Thyroid gland (tissue), 4 donors: Measurements from ENCODE around the gene DCAF6.

Experiments used
- POLR2A ChIP-seq, 2 donors: fragments of 450-650 bp; IDR thresholded peaks; one replicate each; pipeline ENCODE4 v1.6.1; 2017; ENCODE audit warnings: antibody characterized with exemption in 2 of 2, mild to moderate bottlenecking in 2 of 2, moderate library complexity in 1 of 2
- TF ChIP-seq, protein P1 (sequence below), 6 experiments: fragments of 200-600 bp in 3 of 6; fragments of 450-650 bp in 3 of 6; sonication (generic) in 3 of 6; IDR thresholded peaks; one replicate each; pipeline ENCODE4 v1.5.1; 2016 to 2019; ENCODE audit warnings: antibody characterized with exemption in 6 of 6, mild to moderate bottlenecking in 2 of 6, inconsistent platforms in 1 of 6, moderate library complexity in 1 of 6

DNA sequence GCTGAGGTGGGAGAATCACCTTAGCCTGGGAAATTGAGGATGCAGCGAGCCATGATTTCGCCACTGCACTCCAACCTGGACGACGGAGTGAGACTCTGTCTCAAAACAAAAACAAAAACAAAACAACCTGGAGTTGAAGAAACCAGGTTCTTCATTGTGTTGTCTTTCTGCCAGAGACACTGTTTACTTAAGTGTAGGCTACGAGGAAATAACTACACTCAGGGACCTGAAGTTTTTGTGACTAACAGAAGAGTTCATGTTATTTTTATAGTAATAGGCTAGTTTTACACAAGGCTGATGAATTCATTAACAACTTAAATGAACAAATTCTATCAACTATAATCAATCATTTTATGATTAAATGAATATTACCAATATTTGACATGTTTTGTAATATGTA is 98.9 kb downstream of the DCAF6 start:
- TF ChIP-seq, protein P1, sequence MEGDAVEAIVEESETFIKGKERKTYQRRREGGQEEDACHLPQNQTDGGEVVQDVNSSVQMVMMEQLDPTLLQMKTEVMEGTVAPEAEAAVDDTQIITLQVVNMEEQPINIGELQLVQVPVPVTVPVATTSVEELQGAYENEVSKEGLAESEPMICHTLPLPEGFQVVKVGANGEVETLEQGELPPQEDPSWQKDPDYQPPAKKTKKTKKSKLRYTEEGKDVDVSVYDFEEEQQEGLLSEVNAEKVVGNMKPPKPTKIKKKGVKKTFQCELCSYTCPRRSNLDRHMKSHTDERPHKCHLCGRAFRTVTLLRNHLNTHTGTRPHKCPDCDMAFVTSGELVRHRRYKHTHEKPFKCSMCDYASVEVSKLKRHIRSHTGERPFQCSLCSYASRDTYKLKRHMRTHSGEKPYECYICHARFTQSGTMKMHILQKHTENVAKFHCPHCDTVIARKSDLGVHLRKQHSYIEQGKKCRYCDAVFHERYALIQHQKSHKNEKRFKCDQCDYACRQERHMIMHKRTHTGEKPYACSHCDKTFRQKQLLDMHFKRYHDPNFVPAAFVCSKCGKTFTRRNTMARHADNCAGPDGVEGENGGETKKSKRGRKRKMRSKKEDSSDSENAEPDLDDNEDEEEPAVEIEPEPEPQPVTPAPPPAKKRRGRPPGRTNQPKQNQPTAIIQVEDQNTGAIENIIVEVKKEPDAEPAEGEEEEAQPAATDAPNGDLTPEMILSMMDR (IDR thresholded peaks at IDR 0.05) = no peak
- no peak for TF ChIP-seq POLR2A (IDR thresholded peaks at IDR 0.05)
